VCaP (cell line): Measurements from ENCODE around the gene SSTR1.

Experiments used
- H3K27ac ChIP-seq: fragments of 450-650 bp; 2 replicates; pipeline ENCODE4 v1.5.1; 2017
- TF ChIP-seq, protein P1 (sequence below): fragments of 450-650 bp; conservative IDR thresholded peaks from 2 replicates; pipeline ENCODE4 v1.5.1; 2017; ENCODE audit warnings: mild to moderate bottlenecking, moderate library complexity

Gene SSTR1, protein sequence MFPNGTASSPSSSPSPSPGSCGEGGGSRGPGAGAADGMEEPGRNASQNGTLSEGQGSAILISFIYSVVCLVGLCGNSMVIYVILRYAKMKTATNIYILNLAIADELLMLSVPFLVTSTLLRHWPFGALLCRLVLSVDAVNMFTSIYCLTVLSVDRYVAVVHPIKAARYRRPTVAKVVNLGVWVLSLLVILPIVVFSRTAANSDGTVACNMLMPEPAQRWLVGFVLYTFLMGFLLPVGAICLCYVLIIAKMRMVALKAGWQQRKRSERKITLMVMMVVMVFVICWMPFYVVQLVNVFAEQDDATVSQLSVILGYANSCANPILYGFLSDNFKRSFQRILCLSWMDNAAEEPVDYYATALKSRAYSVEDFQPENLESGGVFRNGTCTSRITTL

DNA sequence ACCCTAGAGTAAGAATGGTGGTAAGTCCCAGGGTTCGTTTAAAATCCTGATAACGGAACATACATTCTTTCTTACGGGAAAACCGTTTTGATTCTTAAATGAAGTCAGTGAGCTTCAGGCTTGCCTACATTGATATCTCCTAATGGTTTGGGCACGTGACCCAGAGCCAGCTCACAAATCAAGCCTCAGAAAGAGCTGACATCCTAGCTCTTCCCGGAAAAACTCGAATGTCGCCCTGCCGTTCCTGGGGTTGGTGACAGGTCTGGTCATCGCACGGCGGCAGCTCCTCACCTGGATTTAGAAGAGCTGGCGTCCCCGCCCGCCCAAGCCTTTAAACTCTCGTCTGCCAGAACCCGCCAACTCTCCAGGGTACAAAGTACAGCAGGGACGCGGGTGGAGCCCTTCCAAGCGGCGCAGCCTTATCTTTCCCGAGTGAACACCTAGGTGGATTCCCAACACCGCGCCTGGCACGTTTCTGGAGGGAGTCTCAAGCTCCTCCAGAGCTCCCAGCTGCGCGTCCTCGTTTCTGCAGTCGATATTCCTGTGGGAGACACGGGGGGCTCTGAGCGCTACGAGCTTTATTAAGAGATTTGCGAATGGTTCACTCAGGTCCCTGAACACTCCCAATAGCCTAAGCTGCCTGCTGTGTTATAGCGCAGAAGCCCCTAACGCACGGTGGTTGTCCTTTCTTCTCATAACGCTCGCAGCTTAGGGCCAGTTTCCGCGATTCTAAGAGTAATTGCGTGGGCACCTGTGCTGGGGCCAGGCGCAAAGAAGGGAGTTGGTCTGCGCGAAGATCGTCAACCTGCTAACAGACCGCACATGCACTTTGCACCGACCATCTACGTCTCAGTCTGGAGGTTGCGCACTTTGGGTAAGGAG is at the start of gene SSTR1:
Gene SSTR1 (plus strand): TSS at position 169 of the 882 bp plus-strand sequence. CDS start 1,486 bp downstream, outside the sequence.
- TF ChIP-seq, protein P1, sequence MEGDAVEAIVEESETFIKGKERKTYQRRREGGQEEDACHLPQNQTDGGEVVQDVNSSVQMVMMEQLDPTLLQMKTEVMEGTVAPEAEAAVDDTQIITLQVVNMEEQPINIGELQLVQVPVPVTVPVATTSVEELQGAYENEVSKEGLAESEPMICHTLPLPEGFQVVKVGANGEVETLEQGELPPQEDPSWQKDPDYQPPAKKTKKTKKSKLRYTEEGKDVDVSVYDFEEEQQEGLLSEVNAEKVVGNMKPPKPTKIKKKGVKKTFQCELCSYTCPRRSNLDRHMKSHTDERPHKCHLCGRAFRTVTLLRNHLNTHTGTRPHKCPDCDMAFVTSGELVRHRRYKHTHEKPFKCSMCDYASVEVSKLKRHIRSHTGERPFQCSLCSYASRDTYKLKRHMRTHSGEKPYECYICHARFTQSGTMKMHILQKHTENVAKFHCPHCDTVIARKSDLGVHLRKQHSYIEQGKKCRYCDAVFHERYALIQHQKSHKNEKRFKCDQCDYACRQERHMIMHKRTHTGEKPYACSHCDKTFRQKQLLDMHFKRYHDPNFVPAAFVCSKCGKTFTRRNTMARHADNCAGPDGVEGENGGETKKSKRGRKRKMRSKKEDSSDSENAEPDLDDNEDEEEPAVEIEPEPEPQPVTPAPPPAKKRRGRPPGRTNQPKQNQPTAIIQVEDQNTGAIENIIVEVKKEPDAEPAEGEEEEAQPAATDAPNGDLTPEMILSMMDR, result no peak
- H3K27ac ChIP-seq, result peak within 1 kb of the TSS; percentile 70

GRCh38 chr14:38158468-38158867 is 49.2 kb upstream of the SSTR1 start:
- no peak overlapping the region for H3K27ac ChIP-seq
- TF ChIP-seq, protein P1, result no peak

DNA sequence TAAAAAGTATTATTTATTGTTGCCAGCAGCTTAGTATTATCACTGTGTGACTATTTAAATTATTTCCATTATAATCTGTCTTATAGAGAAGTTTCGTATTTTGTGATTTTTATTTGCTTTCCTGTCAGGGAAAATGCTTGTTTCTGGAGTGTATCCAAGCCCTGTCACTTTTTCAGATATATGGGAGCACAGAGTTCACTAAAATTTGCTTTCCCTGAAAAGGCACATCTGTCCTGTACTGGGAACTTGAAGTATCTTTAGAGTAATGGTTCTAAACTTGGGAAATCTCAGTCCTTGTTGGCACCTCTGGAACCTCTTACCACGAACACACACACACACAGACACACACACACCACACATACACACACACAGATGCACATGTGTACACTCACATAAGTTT is 39.3 kb upstream of the SSTR1 start:
- no peak overlapping the region for H3K27ac ChIP-seq
- TF ChIP-seq, protein P1, result no peak

DNA sequence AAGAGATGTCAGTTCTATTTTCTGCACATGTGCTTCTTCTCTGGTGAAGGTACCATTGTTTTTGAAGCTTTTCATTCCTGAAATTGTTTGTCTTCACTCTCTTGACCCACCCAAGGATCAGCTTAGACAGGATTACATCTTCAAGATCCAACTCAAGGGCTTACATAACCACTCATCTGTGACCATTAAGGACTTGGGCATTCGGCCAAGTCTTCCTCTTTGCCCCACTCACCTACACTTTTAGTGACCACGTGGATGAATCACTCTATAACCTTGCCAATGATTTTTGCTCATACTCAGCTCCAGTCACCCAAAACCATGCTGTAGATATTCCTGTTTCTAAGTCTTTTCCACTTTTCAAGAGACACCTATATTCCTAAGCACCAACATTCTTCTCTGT is 36.5 kb upstream of the SSTR1 start:
- TF ChIP-seq, protein P1, result no peak
- H3K27ac ChIP-seq, result no peak overlapping the region

- TF ChIP-seq, protein P1, result no peak
- H3K27ac ChIP-seq, result no peak overlapping the region
Observed at GRCh38 chr14:38174711-38175110, 33.0 kb upstream of the SSTR1 start.

- TF ChIP-seq, protein P1, result no peak
- H3K27ac ChIP-seq, result no peak overlapping the region
Observed at GRCh38 chr14:38175658-38176057, 32.0 kb upstream of the SSTR1 start.

GRCh38 chr14:38176379-38176778 is 31.3 kb upstream of the SSTR1 start:
- TF ChIP-seq, protein P1, result no peak
- H3K27ac ChIP-seq, result no peak overlapping the region
